ENCODE results near the gene MRPL32. TPM values are rescaled to one million over a fixed set of nuclear protein-coding genes. Genes with fewer than 3 reads are reported as not detected.

The MRPL32 gene
- total RNA-seq, 1 donor from 2014 or later, result 49.6 TPM

DNA sequence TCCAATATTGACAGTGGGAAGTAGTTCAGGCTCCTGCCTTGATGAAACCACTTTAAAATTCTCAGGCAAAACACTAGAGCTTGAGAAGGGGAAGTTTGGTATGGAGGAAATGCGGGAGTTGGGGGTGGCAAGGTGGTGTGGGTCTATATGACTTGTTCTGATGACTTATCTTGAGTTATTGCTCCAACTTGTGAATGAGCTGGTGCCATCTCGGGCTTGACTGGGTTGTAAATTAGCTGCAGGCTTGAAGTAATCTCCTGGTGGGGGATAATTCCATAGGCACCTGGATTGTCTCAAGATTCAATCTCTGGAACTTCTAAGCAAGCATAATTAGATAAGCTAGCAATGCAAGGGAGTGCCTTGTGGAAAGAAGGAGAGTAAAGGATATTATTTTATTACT, 29.0 kb downstream of the MRPL32 start:
- intact Hi-C loops (cut with micrococcal nuclease), result no loop called here

DNA sequence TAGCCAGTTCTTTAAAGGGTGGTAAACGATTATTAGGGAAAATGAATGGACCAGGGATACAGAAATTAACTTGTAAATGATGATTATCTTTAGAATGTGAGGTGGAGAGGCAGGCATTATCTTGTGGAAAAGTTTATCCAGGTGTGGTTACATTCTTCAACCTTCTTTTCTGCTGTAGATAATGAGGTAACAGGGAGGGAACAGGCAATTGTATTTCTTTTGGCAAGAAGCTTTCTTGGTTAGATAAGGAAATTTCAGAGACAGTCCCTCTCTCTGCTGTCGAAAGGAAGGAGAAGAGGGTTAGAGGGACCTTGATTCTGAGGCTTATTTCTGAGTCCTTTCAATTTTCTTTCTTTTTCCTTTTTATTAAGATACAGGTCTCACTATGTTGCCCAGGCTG, 32.1 kb downstream of the MRPL32 start:
- intact Hi-C loops (cut with micrococcal nuclease), result no loop called here

GRCh38 chr7:42964849-42965805, 33.0 kb downstream of the MRPL32 start:
- intact Hi-C loops (cut with micrococcal nuclease), result no loop called here

GRCh38 chr7:42967391-42967790, 35.2 kb downstream of the MRPL32 start:
- intact Hi-C loops (cut with micrococcal nuclease), result no loop called here

DNA sequence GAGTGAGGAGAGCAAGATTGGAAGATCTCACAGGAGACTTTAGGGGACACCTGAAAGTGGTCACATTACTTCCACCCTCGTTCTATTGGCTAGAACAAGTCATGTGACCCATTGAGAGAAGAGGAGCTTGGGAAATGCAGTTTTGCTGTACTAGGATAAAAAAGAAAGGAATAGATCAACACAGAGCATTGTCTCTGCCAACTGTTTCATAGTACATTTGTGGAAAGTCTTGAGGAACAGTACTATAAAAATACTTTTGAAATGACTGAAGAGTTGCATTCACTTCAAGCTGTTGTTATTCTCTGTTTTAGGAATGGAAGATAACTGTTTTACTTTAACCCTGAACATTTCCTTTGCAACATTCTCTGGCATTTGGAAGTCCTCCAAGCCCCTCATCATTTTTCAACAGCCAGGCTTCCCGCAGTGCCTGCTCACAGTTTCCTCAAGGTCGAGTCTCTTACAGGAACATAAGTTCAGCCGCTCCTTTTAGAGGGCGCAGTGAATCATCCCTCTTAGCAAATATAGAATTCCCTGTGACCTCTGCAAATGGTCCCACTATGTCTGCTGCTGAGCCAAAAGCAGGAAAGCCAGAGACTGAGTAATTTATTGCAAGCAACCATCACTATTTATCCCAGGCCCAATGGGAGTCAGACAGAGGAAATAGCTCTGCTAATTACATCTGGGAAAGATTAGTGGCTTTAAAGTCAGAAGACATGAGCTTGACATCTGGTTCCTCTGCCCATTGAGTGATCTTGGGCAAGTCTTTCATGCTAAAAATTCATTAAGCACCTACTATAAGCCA, 40.7 kb downstream of the MRPL32 start:
- intact Hi-C loops (cut with micrococcal nuclease), result no loop called here

- intact Hi-C loops (cut with micrococcal nuclease), result no loop called here
These were observed 44.2 kb downstream of the MRPL32 start for GRCh38 chr7:42976371-42976770.

GRCh38 chr7:42978496-42978895, 46.3 kb downstream of the MRPL32 start:
- intact Hi-C loops (cut with micrococcal nuclease), result no loop called here

GRCh38 chr7:42980084-42980483, 47.9 kb downstream of the MRPL32 start:
- intact Hi-C loops (cut with micrococcal nuclease), result no loop called here

- intact Hi-C loops (cut with micrococcal nuclease), result no loop called here
These were observed 48.3 kb downstream of the MRPL32 start for GRCh38 chr7:42980514-42980913.

GRCh38 chr7:42981601-42982000, 49.4 kb downstream of the MRPL32 start:
- intact Hi-C loops (cut with micrococcal nuclease), result no loop called here

- intact Hi-C loops (cut with micrococcal nuclease), result no loop called here
These were observed 50.5 kb downstream of the MRPL32 start for GRCh38 chr7:42982604-42983115.

DNA sequence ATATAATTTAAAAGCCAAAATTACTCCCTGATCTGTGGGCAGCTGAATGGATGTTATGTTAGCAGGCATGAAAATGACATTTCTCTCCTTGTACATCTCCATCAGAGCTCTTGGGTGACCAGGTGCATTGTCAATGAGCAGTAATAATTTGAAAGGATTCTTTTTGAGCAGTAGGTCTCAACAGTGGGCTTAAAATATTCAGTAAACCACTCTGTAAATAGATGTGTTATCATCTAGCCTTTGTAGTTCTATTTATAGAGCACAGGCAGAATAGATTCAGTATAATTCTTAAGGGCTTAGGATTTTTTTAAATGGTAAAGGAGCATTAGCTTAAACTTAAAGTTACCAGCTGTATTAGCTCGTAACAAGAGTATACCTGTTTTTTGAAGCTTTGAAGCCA, 52.0 kb downstream of the MRPL32 start:
- intact Hi-C loops (cut with micrococcal nuclease), result no loop called here

GRCh38 chr7:42986213-42986612, 54.0 kb downstream of the MRPL32 start:
- intact Hi-C loops (cut with micrococcal nuclease), result no loop called here

- intact Hi-C loops (cut with micrococcal nuclease), result no loop called here
These were observed 54.6 kb downstream of the MRPL32 start for GRCh38 chr7:42986781-42987248.

Other genes starting within 250 kb of the MRPL32 start
- gene C7orf25, start 20.3 kb upstream of the MRPL32 start, total RNA-seq, result 4.4 and 4.8 TPM in 2 replicates
- gene PSMA2, start 202 bp upstream of the MRPL32 start, total RNA-seq, result 149 and 154 TPM in 2 replicates
- not detected in 2 replicates for gene HECW1, start 180.3 kb downstream of the MRPL32 start, total RNA-seq